K562 (cell line): ENCODE data around the gene PPARD. TPM values are rescaled to one million over a fixed set of nuclear protein-coding genes. Genes with fewer than 3 reads are reported as not detected.

Experiments used
- CCNT2 ChIP-seq: IDR thresholded peaks from 2 replicates; pipeline ENCODE4 v1.6.1; 2011; ENCODE audit warnings: borderline replicate concordance, low read depth, mild to moderate bottlenecking, moderate library complexity, mixed read lengths, low read length; ENCODE audit not compliant: insufficient read length; ENCODE audit errors: extremely low read depth
- CHD2 ChIP-seq: IDR thresholded peaks from 2 replicates; pipeline ENCODE4 v1.6.1; 2011; ENCODE audit warnings: low read depth, low read length
- CREB5 ChIP-seq: fragments of 250-450 bp; sonication (Bioruptor Pico); IDR thresholded peaks from 2 replicates; pipeline ENCODE4 v1.5.0; 2020; ENCODE audit warnings: mild to moderate bottlenecking
- CREM ChIP-seq: IDR thresholded peaks from 2 replicates; pipeline ENCODE4 v1.6.1; 2014; ENCODE audit warnings: antibody characterized with exemption, low read depth
- EGR1 ChIP-seq: fragments of 450-650 bp; conservative IDR thresholded peaks from 2 replicates; pipeline ENCODE4 v1.6.1; 2017; ENCODE audit warnings: mild to moderate bottlenecking
- FOXK2 ChIP-seq, 2 experiments: fragments of 450-650 bp; IDR thresholded peaks in 1 of 2; conservative IDR thresholded peaks in 1 of 2; 2 replicates each; pipeline ENCODE4 v1.6.1; 2016; ENCODE audit warnings: low read depth in 2 of 2, mild to moderate bottlenecking in 1 of 2
- FOXO4 ChIP-seq: fragments of 450-650 bp; formaldehyde crosslinking; IDR thresholded peaks from 2 replicates; pipeline ENCODE4 v1.4.0; 2020; ENCODE audit warnings: mild to moderate bottlenecking, moderate library complexity
- GATAD2B ChIP-seq: fragments of 450-650 bp; IDR thresholded peaks from 2 replicates; pipeline ENCODE4 v1.6.1; 2017; ENCODE audit warnings: mild to moderate bottlenecking, borderline replicate concordance
- HIVEP1 ChIP-seq: fragments of 250-450 bp; sonication (Bioruptor Pico); IDR thresholded peaks from 2 replicates; pipeline ENCODE4 v1.4.0; 2020; ENCODE audit warnings: mild to moderate bottlenecking
- KLF6 ChIP-seq: fragments of 250-450 bp; sonication (Bioruptor Pico); IDR thresholded peaks from 2 replicates; pipeline ENCODE4 v1.4.0; 2020; ENCODE audit warnings: mild to moderate bottlenecking, moderate library complexity, borderline replicate concordance
- MCM7 ChIP-seq, 2 experiments: fragments of 450-650 bp; IDR thresholded peaks; 2 replicates each; pipeline ENCODE4 v1.6.1; 2016 to 2018
- MITF ChIP-seq: IDR thresholded peaks from 2 replicates; pipeline ENCODE4 v1.6.1; 2014; ENCODE audit warnings: antibody characterized with exemption
- NCOR1 ChIP-seq: fragments of 450-650 bp; IDR thresholded peaks from 2 replicates; pipeline ENCODE4 v1.6.1; 2016; ENCODE audit warnings: mild to moderate bottlenecking, moderate library complexity
- PML ChIP-seq: IDR thresholded peaks from 2 replicates; pipeline ENCODE4 v1.6.1; 2012; ENCODE audit warnings: low read length, inconsistent platforms
- RBFOX2 ChIP-seq: fragments of 200-400 bp; formaldehyde crosslinking; IDR thresholded peaks from 2 replicates; pipeline ENCODE4 v1.6.1; 2017; ENCODE audit warnings: low read depth, mild to moderate bottlenecking, low read length, moderate library complexity
- SMAD1 ChIP-seq: fragments of 150-350 bp; IDR thresholded peaks from 2 replicates; pipeline ENCODE4 v1.6.1; 2014; ENCODE audit warnings: low read length, low read depth; ENCODE audit not compliant: partially characterized antibody
- SPI1 ChIP-seq: IDR thresholded peaks from 2 replicates; pipeline ENCODE4 v1.6.1; 2011; ENCODE audit warnings: low read depth, low read length, control low read depth, borderline replicate concordance
- SRF ChIP-seq, 2 experiments: fragments of 250-450, 450-650 bp in 1 of 2; sonication (Bioruptor Pico) in 1 of 2; sonication (generic) in 1 of 2; formaldehyde crosslinking; IDR thresholded peaks; 2 replicates each; pipeline versions ENCODE4 v1.5.0 to v1.5.1; 2020 to 2022; ENCODE audit warnings: mild to moderate bottlenecking in 1 of 2, missing genetic modification reagents in 1 of 2
- SRSF9 ChIP-seq: fragments of 200-400 bp; formaldehyde crosslinking; IDR thresholded peaks from 2 replicates; pipeline ENCODE4 v1.6.1; 2017; ENCODE audit warnings: low read depth, low read length, borderline replicate concordance
- TRIM24 ChIP-seq, 2 experiments: fragments of 450-650 bp; IDR thresholded peaks; 2 replicates each; pipeline ENCODE4 v1.6.1; 2016
- U2AF1 ChIP-seq: fragments of 200-400 bp; formaldehyde crosslinking; optimal IDR thresholded peaks from 2 replicates; pipeline ENCODE3; 2017; ENCODE audit warnings: mild to moderate bottlenecking, low read depth, low read length, moderate library complexity
- ZNF584 ChIP-seq: fragments of 200-800 bp; sonication (Bioruptor generic); IDR thresholded peaks from 2 replicates; pipeline ENCODE4 v1.6.1; 2016; ENCODE audit warnings: low read depth, mild to moderate bottlenecking, missing genetic modification characterization, missing compliant biosample characterization
- polyA plus RNA-seq, 8 experiments: library from polyadenylated mRNA; depleted of rRNA in 4 of 8; stranded (reverse) in 5 of 8; unstranded in 3 of 8; fragments of >200 nt; fragmentation: Nextera tagmentation in 2 of 8; fragmentation: Illumina TruSeq in 1 of 8; extraction: Ambion mirVana in 2 of 8; extraction: Trizol in 1 of 8; gene quantifications; 2 replicates each; pipeline versions ENCODE4 v1.2.1 to v1.2.3, GENCODE V29; 2011 to 2014; ENCODE audit warnings: inconsistent platforms in 1 of 8, missing spikeins in 1 of 8
- total RNA-seq, 7 experiments: library from RNA; depleted of rRNA in 6 of 7; stranded (reverse); fragments of >200 nt in 6 of 7; fragmentation: Illumina TruSeq in 2 of 7; extraction: Trizol in 2 of 7; gene quantifications; 2 replicates each; pipeline versions ENCODE4 v1.2.1 to v1.2.3, GENCODE V29; 2011 to 2021; ENCODE audit warnings: low replicate concordance in 1 of 7
- TF ChIP-seq, protein P1 (sequence below): fragments of 250-450 bp; sonication (Bioruptor Pico); IDR thresholded peaks from 2 replicates; pipeline ENCODE4 v1.4.0; 2020; ENCODE audit warnings: mild to moderate bottlenecking, moderate library complexity, borderline replicate concordance

Gene PPARD
- total and polyA plus RNA-seq, 9 of the 15 experiments (the other 6 are each of a cell fraction or from before 2014, with no cell fraction given), result 0.14 to 13.2 (median 3.8) TPM

- TF ChIP-seq KLF6 (CRISPR knock-in tag) (no peak; the same call in 1 of the 2 replicates), TRIM24 (IDR thresholded peaks at IDR 0.05) (peak in 1 of 2 experiments; percentile 64; a peak in 3 of 4 replicates), RBFOX2 (peak; percentile 75), CREB5 (CRISPR knock-in tag) (no peak), SRF (CRISPR knock-in tag; IDR thresholded peaks at IDR 0.05) (0 out of 4 replicates have a peak, but pooled peaks of 1 of the 2 experiments have one; percentile 16), MITF (peak; percentile 75; the same call in 1 of the 2 replicates), GATAD2B (no peak), CHD2 (no peak), FOXK2 (conservative IDR thresholded peaks at IDR 0.05 in 1 of 2, IDR thresholded peaks at IDR 0.05 in 1 of 2; ENCODE audit: low read depth in 2 of 2) (peak; percentile 57 to 81; a peak in 3 of 4 replicates), CREM (peak; percentile 73), U2AF1 (no peak), NCOR1 (peak; percentile 40; the same call in 1 of the 2 replicates), ZNF584 (CRISPR knock-in tag) (no peak), EGR1 (peak; percentile 87), SMAD1 (peak; percentile 55), FOXO4 (CRISPR knock-in tag) (0 out of 2 replicates have a peak, but pooled peaks have one; percentile 57), MCM7 (IDR thresholded peaks at IDR 0.05) (no peak), CCNT2 (peak; percentile 34), PML (no peak), SRSF9 (no peak), HIVEP1 (CRISPR knock-in tag) (no peak), SPI1 (peak; percentile 41; the same call in 1 of the 2 replicates)
- TF ChIP-seq, protein P1, sequence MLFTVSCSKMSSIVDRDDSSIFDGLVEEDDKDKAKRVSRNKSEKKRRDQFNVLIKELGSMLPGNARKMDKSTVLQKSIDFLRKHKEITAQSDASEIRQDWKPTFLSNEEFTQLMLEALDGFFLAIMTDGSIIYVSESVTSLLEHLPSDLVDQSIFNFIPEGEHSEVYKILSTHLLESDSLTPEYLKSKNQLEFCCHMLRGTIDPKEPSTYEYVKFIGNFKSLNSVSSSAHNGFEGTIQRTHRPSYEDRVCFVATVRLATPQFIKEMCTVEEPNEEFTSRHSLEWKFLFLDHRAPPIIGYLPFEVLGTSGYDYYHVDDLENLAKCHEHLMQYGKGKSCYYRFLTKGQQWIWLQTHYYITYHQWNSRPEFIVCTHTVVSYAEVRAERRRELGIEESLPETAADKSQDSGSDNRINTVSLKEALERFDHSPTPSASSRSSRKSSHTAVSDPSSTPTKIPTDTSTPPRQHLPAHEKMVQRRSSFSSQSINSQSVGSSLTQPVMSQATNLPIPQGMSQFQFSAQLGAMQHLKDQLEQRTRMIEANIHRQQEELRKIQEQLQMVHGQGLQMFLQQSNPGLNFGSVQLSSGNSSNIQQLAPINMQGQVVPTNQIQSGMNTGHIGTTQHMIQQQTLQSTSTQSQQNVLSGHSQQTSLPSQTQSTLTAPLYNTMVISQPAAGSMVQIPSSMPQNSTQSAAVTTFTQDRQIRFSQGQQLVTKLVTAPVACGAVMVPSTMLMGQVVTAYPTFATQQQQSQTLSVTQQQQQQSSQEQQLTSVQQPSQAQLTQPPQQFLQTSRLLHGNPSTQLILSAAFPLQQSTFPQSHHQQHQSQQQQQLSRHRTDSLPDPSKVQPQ (CRISPR knock-in tag), result no peak
Measured at GRCh38 chr6:35363293-35363750, 21.0 kb downstream of the PPARD start (continued).
